ENCODE measurements around the gene C19orf81.

The C19orf81 gene

DNA sequence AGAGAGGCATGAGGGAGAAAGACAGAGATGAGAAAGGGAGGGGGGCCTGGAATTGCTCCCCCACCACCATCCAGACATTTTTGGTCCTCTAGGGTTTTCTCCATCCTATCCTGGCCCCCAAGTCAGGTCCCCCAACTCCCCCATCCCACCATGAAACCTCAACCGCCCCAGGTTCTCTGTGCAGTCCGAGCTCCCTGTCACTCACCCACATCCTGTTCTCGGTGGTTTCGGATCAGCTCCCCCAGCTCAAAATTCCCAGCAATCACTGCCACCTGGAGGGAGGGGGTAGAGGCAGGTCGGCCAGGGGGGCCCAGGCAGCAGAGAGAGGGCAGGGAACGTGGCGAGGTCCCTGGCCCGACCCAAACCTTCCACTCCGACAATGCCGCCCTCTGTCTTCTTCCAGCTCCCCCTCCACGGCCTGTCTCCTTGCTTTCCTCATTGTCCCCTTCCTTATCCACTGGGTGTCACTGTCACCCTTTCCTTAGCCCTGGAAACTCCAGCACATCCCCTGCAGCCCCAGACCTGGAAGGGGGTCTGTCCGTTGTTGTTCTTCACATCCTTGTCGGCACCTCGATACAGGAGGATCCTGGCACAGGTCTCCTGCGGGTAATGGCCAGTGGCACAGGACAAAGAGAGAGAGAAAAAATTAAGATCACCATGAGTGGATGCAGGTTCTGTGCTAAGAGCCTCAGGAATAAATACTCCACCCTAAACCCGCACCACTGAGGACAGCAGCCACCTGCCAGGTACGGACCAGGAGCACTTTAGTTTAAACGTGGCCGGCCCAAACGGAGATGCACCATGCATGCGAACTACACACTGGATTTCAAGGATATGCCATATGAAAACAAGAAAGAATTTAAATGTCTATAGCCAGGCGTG lies 54.9 kb downstream of the C19orf81 start:
- no peak for DNase-seq (ENCODE audit: low read depth)

GRCh38 chr19:50705422-50706019 lies 56.3 kb downstream of the C19orf81 start:
- peak; percentile 29 for DNase-seq (ENCODE audit: low read depth)

More for the DNA sequence above, 54.9 kb downstream of the C19orf81 start:
- no peak overlapping the region for H3K4me3 ChIP-seq (ENCODE audit: control insufficient read depth, low read depth, low read length)
- no peak for TF ChIP-seq CTCF (IDR thresholded peaks at IDR 0.05; ENCODE audit: control insufficient read depth, insufficient read depth, low read depth, low read length, missing control alignments)

DNA sequence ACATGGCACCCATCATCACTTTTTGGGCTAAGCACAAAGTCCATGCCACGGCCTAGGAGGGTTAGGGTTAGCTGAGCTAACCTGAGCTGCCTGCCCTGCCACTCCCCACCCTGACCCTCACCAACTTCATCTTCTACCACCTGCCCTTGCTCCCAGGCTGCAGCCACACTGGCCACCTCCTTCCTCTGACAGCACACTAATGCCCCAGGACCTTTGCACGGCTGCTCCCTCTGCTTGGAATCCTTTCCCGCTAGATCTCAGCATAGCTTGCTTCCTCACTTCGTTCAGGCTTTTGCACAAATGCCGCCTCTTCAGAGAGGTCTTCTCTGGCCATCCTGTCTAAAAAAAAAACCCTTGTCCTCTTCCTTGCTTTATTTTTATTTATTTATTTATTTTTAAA lies 57.1 kb downstream of the C19orf81 start:
- no peak for TF ChIP-seq CTCF (IDR thresholded peaks at IDR 0.05; ENCODE audit: control insufficient read depth, insufficient read depth, low read depth, low read length, missing control alignments)
- DNase-seq (ENCODE audit: low read depth) = no peak
- H3K4me3 ChIP-seq (ENCODE audit: control insufficient read depth, low read depth, low read length) = no peak overlapping the region

More at GRCh38 chr19:50705422-50706019, 56.3 kb downstream of the C19orf81 start:
- H3K4me3 ChIP-seq (ENCODE audit: control insufficient read depth, low read depth, low read length) = no peak overlapping the region
- peak; percentile 89 for TF ChIP-seq CTCF (IDR thresholded peaks at IDR 0.05; ENCODE audit: control insufficient read depth, insufficient read depth, low read depth, low read length, missing control alignments)

DNA sequence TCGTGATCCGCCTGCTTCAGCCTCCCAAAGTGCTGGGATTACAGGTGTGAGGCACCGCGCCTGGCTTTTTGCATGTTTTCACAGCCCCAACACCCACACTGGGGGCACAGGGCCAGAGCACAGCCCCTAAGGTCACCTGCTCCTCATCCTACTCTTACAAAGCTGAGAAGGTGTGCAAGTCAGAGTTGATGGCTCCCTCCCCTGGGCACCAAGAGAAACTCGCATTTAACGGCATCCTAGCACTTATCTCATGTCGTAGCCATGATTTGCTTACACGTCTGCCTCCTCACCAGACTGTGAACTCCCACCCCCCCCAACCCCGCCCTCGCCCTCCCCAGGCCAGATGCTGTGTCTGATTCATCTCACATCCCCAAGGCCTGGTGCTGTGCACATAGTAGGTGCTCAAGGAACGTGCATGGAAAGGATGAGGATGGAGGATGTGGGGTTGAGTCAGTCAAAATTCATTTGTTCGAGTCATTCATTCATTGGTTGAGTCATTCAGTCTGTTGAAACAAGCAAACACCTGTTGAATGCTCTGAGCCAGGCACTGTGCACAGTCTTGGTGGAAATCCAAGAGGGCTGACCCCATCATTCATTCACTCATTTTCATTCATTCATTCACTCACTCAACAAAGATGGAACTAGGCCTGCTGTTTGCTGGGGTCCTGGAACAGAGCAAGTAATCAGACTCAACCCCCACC lies 59.1 kb downstream of the C19orf81 start:
- no peak for DNase-seq (ENCODE audit: low read depth)
- H3K4me3 ChIP-seq (ENCODE audit: control insufficient read depth, low read depth, low read length) = no peak overlapping the region
- TF ChIP-seq CTCF (IDR thresholded peaks at IDR 0.05; ENCODE audit: control insufficient read depth, insufficient read depth, low read depth, low read length, missing control alignments) = no peak
